HepG2 (cell line): ENCODE measurements around the gene CHID1. TPM values are rescaled to one million over a fixed set of nuclear protein-coding genes. Genes with fewer than 3 reads are reported as not detected.

Experiments
- KMT2A ChIP-seq: sonication (generic); formaldehyde crosslinking; IDR thresholded peaks from 2 replicates; pipeline ENCODE4 v1.4.0; 2020; ENCODE audit warnings: missing genetic modification reagents
- MXI1 ChIP-seq: IDR thresholded peaks from 3 replicates; pipeline ENCODE4 v1.6.1; 2012; ENCODE audit warnings: low read depth, low read length, inconsistent platforms, borderline replicate concordance
- ONECUT2 ChIP-seq: sonication (generic); formaldehyde crosslinking; IDR thresholded peaks from 2 replicates; pipeline ENCODE4 v1.4.0; 2020; ENCODE audit warnings: missing genetic modification reagents
- TBX2 ChIP-seq: sonication (generic); formaldehyde crosslinking; IDR thresholded peaks from 2 replicates; pipeline ENCODE4 v1.5.0; 2020; ENCODE audit warnings: missing genetic modification reagents, mild to moderate bottlenecking, borderline replicate concordance
- TCF12 ChIP-seq, 2 experiments: fragments of 450-650 bp in 1 of 2; sonication (generic) in 1 of 2; formaldehyde crosslinking in 1 of 2; IDR thresholded peaks; 2 replicates each; pipeline versions ENCODE4 v1.6.1 to v1.8.0; 2017 to 2022; ENCODE audit warnings: antibody characterized with exemption in 1 of 2, mild to moderate bottlenecking in 1 of 2, missing genetic modification reagents in 1 of 2, moderate library complexity in 1 of 2
- ZNF446 ChIP-seq: sonication (generic); formaldehyde crosslinking; IDR thresholded peaks from 2 replicates; pipeline ENCODE4 v1.5.0; 2020; ENCODE audit warnings: mild to moderate bottlenecking, missing genetic modification reagents
- ZNF558 ChIP-seq: sonication (generic); formaldehyde crosslinking; IDR thresholded peaks from 2 replicates; pipeline ENCODE4 v1.9.0; 2022; ENCODE audit warnings: mild to moderate bottlenecking, missing genetic modification reagents, borderline replicate concordance
- ZNF589 ChIP-seq: sonication (generic); formaldehyde crosslinking; conservative IDR thresholded peaks from 2 replicates; pipeline ENCODE4 v1.8.0; 2022; ENCODE audit warnings: mild to moderate bottlenecking, moderate library complexity, missing genetic modification reagents
- ZSCAN21 ChIP-seq: sonication (generic); formaldehyde crosslinking; IDR thresholded peaks from 2 replicates; pipeline ENCODE4 v1.8.0; 2022; ENCODE audit warnings: mild to moderate bottlenecking, missing genetic modification reagents, moderate library complexity, borderline replicate concordance
- polyA plus RNA-seq, 8 experiments: library from polyadenylated mRNA; depleted of rRNA in 3 of 8; stranded (reverse) in 7 of 8; unstranded in 1 of 8; fragments of >200 nt; fragmentation: Illumina TruSeq in 4 of 8; extraction: Trizol in 4 of 8; gene quantifications; 2 replicates each; pipeline versions ENCODE4 v1.2.1 to v1.2.3, GENCODE V29; 2011 to 2016; ENCODE audit warnings: low read depth in 4 of 8, missing spikeins in 1 of 8, mixed read lengths in 1 of 8; ENCODE audit not compliant: insufficient read depth in 1 of 8
- total RNA-seq, 5 experiments: library from RNA; depleted of rRNA; stranded (reverse); fragments of >200 nt; fragmentation: Illumina TruSeq; extraction: Trizol; gene quantifications; 2 replicates each; pipeline ENCODE4 v1.2.3, GENCODE V29; 2016; ENCODE audit warnings: low read depth in 1 of 5
- TF ChIP-seq, protein P1 (sequence below): sonication (generic); formaldehyde crosslinking; IDR thresholded peaks from 2 replicates; pipeline ENCODE4 v1.5.1; 2020; ENCODE audit warnings: mild to moderate bottlenecking, missing genetic modification reagents, moderate library complexity
- TF ChIP-seq, protein P2 (sequence below): sonication (generic); formaldehyde crosslinking; IDR thresholded peaks from 2 replicates; pipeline ENCODE4 v1.4.0; 2020; ENCODE audit warnings: missing genetic modification reagents; ENCODE audit errors: not compliant biosample characterization
- TF ChIP-seq, protein P3 (sequence below): sonication (generic); formaldehyde crosslinking; IDR thresholded peaks from 2 replicates; pipeline ENCODE4 v1.4.0; 2020; ENCODE audit warnings: mild to moderate bottlenecking, missing genetic modification reagents

Gene CHID1
- total and polyA plus RNA-seq, 2 of the 13 experiments (the other 11 are each of a cell fraction or from before 2014, with no cell fraction given): 65.1 to 93.6 TPM

DNA sequence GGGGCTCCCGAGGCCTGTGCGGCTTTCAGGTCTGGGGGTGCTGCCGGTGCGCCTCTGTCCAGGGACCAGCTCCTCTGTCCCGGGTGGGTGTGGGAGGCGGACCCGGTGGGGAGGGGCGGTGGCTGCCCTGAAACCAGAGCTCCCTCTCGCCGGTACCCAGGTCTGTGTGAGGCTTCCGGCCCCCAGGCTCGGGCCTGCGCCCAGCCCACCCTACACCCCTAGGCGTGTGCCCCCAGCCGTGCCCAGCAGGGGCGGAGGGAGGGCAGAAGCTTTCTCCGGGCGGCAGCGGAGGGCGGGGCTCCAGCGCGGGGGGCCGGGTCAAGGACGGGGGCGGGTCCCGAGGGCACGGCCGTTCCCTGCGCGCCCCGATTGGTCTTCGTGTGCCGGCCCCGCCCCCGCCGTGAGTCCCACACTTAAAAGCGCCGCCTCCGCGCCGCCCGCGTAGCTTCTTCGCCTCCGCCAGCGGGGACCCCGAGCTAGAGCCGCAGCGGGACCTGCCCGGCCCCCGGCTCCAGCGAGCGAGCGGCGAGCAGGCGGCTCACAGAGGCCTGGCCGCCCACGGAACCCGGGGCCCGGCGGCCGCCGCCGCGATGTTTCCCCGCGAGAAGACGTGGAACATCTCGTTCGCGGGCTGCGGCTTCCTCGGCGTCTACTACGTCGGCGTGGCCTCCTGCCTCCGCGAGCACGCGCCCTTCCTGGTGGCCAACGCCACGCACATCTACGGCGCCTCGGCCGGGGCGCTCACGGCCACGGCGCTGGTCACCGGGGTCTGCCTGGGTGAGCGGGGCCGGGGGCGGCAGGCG is 91.3 kb downstream of the CHID1 start (continued):
- TF ChIP-seq TCF12 (IDR thresholded peaks at IDR 0.05): no peak
- TF ChIP-seq TCF12 (CRISPR knock-in tag; IDR thresholded peaks at IDR 0.05): no peak; the same call in 1 of the 2 replicates
- 0 out of 2 replicates have a peak, but pooled peaks have one; percentile 3 for TF ChIP-seq ZNF589 (CRISPR knock-in tag)
- TF ChIP-seq, protein P1, sequence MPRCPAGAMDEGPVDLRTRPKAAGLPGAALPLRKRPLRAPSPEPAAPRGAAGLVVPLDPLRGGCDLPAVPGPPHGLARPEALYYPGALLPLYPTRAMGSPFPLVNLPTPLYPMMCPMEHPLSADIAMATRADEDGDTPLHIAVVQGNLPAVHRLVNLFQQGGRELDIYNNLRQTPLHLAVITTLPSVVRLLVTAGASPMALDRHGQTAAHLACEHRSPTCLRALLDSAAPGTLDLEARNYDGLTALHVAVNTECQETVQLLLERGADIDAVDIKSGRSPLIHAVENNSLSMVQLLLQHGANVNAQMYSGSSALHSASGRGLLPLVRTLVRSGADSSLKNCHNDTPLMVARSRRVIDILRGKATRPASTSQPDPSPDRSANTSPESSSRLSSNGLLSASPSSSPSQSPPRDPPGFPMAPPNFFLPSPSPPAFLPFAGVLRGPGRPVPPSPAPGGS (CRISPR knock-in tag): peak; percentile 67; the same call in 1 of the 2 replicates
- TF ChIP-seq MXI1: peak; percentile 62; the same call in 1 of the 3 replicates
- TF ChIP-seq ZSCAN21 (CRISPR knock-in tag): peak; percentile 44; the same call in 1 of the 2 replicates
- TF ChIP-seq, protein P2, sequence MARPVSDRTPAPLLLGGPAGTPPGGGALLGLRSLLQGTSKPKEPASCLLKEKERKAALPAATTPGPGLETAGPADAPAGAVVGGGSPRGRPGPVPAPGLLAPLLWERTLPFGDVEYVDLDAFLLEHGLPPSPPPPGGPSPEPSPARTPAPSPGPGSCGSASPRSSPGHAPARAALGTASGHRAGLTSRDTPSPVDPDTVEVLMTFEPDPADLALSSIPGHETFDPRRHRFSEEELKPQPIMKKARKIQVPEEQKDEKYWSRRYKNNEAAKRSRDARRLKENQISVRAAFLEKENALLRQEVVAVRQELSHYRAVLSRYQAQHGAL (CRISPR knock-in tag): no peak
- TF ChIP-seq ONECUT2: no peak
- TF ChIP-seq ZNF558 (CRISPR knock-in tag): peak; percentile 49; the same call in 1 of the 2 replicates
- TF ChIP-seq, protein P3, sequence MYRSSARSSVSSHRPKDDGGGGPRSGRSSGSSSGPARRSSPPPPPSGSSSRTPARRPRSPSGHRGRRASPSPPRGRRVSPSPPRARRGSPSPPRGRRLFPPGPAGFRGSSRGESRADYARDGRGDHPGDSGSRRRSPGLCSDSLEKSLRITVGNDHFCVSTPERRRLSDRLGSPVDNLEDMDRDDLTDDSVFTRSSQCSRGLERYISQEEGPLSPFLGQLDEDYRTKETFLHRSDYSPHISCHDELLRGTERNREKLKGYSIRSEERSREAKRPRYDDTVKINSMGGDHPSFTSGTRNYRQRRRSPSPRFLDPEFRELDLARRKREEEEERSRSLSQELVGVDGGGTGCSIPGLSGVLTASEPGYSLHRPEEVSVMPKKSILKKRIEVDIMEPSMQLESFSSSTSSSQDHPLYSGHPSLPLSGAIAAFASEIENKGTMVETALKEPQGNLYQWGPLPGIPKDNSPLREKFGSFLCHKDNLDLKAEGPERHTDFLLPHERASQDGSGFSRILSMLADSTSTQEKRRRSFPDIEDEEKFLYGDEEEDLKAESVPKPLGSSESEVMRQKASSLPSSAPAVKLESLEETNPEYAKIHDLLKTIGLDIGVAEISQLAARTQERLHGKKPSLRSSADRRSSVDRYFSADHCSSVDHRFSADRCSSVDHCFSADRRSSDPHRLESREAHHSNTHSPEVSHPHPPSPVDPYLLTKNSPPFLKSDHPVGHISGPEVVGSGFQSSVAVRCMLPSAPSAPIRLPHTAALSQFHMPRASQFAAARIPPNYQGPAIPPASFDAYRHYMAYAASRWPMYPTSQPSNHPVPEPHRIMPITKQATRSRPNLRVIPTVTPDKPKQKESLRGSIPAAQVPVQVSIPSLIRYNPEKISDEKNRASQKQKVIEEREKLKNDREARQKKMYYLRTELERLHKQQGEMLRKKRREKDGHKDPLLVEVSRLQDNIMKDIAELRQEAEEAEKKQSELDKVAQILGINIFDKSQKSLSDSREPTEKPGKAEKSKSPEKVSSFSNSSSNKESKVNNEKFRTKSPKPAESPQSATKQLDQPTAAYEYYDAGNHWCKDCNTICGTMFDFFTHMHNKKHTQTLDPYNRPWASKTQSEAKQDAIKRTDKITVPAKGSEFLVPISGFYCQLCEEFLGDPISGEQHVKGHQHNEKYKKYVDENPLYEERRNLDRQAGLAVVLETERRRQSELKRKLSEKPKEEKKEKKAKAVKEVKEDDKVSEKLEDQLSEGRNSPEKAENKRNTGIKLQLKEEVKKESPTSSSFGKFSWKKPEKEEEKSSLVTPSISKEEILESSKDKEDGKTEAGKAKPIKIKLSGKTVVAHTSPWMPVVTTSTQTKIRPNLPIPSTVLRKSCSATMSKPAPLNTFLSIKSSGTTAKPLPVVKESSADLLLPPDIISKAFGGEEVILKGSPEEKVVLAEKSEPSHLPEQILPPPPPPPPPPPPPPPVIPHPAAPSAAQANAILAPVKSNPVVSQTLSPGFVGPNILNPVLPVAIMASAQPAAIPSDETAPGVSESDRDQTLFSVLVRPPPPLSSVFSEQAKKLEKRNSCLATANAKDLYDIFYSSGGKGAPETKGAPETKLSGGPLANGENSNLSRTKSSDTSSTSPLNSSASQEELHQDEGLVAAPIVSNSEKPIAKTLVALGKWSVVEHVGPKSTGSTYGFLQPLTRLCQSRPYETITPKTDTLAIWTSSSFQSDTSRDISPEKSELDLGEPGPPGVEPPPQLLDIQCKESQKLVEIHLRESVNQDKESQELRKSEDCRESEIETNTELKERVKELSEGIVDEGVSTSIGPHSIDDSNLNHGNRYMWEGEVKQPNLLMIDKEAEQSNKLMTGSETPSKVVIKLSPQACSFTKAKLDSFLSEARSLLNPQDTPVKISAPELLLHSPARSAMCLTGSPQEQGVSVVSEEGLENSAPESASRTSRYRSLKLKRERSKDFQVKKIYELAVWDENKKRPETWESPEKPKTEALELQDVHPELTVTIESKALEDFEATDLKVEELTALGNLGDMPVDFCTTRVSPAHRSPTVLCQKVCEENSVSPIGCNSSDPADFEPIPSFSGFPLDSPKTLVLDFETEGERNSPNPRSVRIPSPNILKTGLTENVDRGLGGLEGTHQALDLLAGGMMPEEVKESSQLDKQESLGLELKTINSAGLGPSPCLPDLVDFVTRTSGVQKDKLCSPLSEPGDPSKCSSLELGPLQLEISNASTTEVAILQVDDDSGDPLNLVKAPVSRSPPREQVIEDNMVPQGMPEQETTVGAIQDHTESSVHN (CRISPR knock-in tag): no peak
- TF ChIP-seq TBX2 (CRISPR knock-in tag): 0 out of 2 replicates have a peak, but pooled peaks have one; percentile 43
- peak; percentile 67; the same call in 1 of the 2 replicates for TF ChIP-seq ZNF446 (CRISPR knock-in tag)
- TF ChIP-seq KMT2A (CRISPR knock-in tag): no peak; the same call in 1 of the 2 replicates
